Transverse colon (tissue), 4 donors: ENCODE measurements around the gene MPST. TPM values are rescaled to one million over a fixed set of nuclear protein-coding genes. Genes with fewer than 3 reads are reported as not detected.
A peak's percentile ranks its signal among the peaks of the same experiment; 100 is the strongest.

Experiments
- DNase-seq: peaks from one replicate; pipeline ENCODE4 v3.0.0-alpha.2; 2019
- H3K27ac ChIP-seq, 4 donors: fragments of 200-600 bp; sonication (generic); 2 replicates each; pipeline ENCODE4 v1.5.1; 2016 to 2018; ENCODE audit warnings: inconsistent platforms in 4 of 4
- H3K27me3 ChIP-seq: fragments of 200-600 bp; sonication (generic); 2 replicates; pipeline ENCODE4 v1.5.1; 2017; ENCODE audit warnings: inconsistent platforms
- H3K36me3 ChIP-seq, 4 donors: fragments of 200-600 bp; sonication (generic); 2 replicates each; pipeline ENCODE4 v1.5.1; 2017 to 2019; ENCODE audit warnings: inconsistent platforms in 4 of 4
- H3K4me1 ChIP-seq, 4 donors: fragments of 200-600 bp; sonication (generic); 2 replicates each; pipeline ENCODE4 v1.5.1; 2017 to 2020; ENCODE audit warnings: inconsistent platforms in 4 of 4
- H3K4me3 ChIP-seq, 4 donors: fragments of 200-600 bp; sonication (generic); 1 replicate in 1 of 4; 2 replicates in 3 of 4; pipeline versions ENCODE4 v1.5.1 to v1.6.1; 2017 to 2019; ENCODE audit warnings: inconsistent platforms in 4 of 4
- H3K9me3 ChIP-seq, 2 donors: fragments of 200-600 bp; sonication (generic); 2 replicates each; pipeline ENCODE4 v1.5.1; 2017 to 2019; ENCODE audit warnings: inconsistent platforms in 2 of 2
- EP300 ChIP-seq: sonication (generic); formaldehyde crosslinking; IDR thresholded peaks from one replicate; pipeline ENCODE4 v1.6.1; 2017; ENCODE audit warnings: antibody characterized with exemption, low read depth
- POLR2A ChIP-seq: fragments of 450-650 bp; IDR thresholded peaks from one replicate; pipeline ENCODE4 v1.6.1; 2016; ENCODE audit warnings: antibody characterized with exemption, mild to moderate bottlenecking, moderate library complexity
- POLR2AphosphoS5 ChIP-seq, 3 donors: sonication (generic); formaldehyde crosslinking; IDR thresholded peaks; one replicate each; pipeline ENCODE4 v1.6.1; 2016; ENCODE audit warnings: antibody characterized with exemption in 3 of 3
- WGBS, 2 donors: methylation state at CpG; one replicate each; pipeline ENCODE4 v1.1.5; 2018; ENCODE audit warnings: low coverage in 1 of 2; 5-methylcytosine and 5-hydroxymethylcytosine counted together
- in situ Hi-C, 4 donors: fragments of 200-750 bp; cut with MboI; loops; one replicate each; pipeline versions ENCODE4 v1.15.0 to v1.15.1; 2017; ENCODE audit warnings: low sequenced_read_pairs in 3 of 4, low pct_ligation_motif_present in 1 of 4, low pct_unique_long_range_greater_than_20kb in 1 of 4
- intact Hi-C: fragments of 100-400 bp; cut with DNase I; formaldehyde crosslinking; loops from one replicate; pipeline ENCODE4 v1.15.1; 2023; ENCODE audit warnings: low total_unique reads
- total RNA-seq, 4 donors: library from RNA; depleted of rRNA; stranded (reverse); fragments of >200 nt; gene quantifications; one replicate each; pipeline ENCODE4 v1.1.0, GENCODE V29; 2016
- TF ChIP-seq, protein P1 (sequence below), 5 experiments: fragments of 200-600 bp in 3 of 5; fragments of 450-650 bp in 2 of 5; sonication (generic) in 3 of 5; IDR thresholded peaks; 1 replicate in 2 of 5; 2 replicates in 3 of 5; pipeline ENCODE4 v1.5.1; 2016 to 2017; ENCODE audit warnings: antibody characterized with exemption in 5 of 5, inconsistent platforms in 3 of 5, mild to moderate bottlenecking in 2 of 5, moderate library complexity in 1 of 5

Gene MPST
- total RNA-seq, 4 donors from 2014 or later, result 407 to 964 (median 541) TPM

DNA sequence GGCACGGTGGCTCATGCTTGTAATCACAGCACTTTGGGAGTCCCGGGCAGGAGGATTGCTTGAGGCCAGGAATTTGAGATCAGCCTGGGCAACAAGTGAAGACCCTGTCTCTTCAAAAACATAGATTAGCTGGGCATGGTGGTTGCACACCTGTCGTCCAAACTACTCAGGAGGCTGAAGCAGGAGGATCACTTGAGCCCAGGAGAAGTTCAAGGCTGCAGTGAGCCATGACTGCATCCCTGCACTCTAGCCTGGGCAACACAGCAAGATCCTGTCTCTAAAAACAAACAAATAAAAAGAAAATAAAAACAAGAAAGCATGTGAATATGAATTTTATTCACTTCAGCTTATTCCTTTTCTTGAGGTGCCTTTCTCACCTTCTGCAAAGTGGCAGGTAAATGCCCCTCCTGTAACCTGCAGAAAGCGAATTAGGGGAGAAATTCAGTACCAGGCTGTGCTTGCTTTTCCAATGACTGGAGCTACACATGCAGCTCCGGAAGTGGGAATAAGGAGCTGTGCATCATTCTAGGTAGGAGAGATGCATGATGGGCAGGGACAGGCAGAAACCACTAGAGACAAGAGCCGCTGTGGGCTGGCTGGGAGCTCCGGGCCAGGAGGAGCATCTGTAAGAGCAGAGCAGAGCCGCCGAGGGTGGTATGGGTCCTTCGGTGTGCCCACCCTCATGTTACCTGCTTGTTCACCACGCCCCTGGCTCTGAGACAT, 17.3 kb downstream of the MPST start:
- H3K27me3 ChIP-seq, result peaks cover 7% of the 10 kb centered on the region
- WGBS, 2 donors, result 79 to 93% methylated on average over 3 to 11 of the region's 11 CpGs
- intact Hi-C loops (no loop called here), in situ Hi-C loops (no loop called here)
- peaks cover 9 to 41% (median 26%) of the 10 kb centered on the region in 4 donors for H3K4me1 ChIP-seq
- no peaks in the 10 kb centered on the region for H3K36me3 ChIP-seq
- no peak for DNase-seq
- TF ChIP-seq, protein P1, sequence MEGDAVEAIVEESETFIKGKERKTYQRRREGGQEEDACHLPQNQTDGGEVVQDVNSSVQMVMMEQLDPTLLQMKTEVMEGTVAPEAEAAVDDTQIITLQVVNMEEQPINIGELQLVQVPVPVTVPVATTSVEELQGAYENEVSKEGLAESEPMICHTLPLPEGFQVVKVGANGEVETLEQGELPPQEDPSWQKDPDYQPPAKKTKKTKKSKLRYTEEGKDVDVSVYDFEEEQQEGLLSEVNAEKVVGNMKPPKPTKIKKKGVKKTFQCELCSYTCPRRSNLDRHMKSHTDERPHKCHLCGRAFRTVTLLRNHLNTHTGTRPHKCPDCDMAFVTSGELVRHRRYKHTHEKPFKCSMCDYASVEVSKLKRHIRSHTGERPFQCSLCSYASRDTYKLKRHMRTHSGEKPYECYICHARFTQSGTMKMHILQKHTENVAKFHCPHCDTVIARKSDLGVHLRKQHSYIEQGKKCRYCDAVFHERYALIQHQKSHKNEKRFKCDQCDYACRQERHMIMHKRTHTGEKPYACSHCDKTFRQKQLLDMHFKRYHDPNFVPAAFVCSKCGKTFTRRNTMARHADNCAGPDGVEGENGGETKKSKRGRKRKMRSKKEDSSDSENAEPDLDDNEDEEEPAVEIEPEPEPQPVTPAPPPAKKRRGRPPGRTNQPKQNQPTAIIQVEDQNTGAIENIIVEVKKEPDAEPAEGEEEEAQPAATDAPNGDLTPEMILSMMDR (IDR thresholded peaks at IDR 0.05), result no peak
- TF ChIP-seq EP300, result no peak
- H3K4me3 ChIP-seq, result no peak overlapping the region
- no peaks in the 10 kb centered on the region for H3K9me3 ChIP-seq
- H3K27ac ChIP-seq, result no peak overlapping the region

- in situ Hi-C loops, result no loop called here
- intact Hi-C loops, result no loop called here
- TF ChIP-seq POLR2A, result no peak
- TF ChIP-seq POLR2AphosphoS5 (IDR thresholded peaks at IDR 0.05), result no peak
- TF ChIP-seq, protein P1 (IDR thresholded peaks at IDR 0.05), result no peak
- TF ChIP-seq EP300, result no peak
- DNase-seq, result no peak
- no peaks in the 10 kb centered on the region for H3K36me3 ChIP-seq
- H3K4me3 ChIP-seq, result no peak overlapping the region
- H3K9me3 ChIP-seq, result no peaks in the 10 kb centered on the region
- 74 to 76% methylated on average over 9 to 14 of the region's 14 CpGs for WGBS, 2 donors
- no peak overlapping the region for H3K27ac ChIP-seq
- peaks cover 7 to 35% (median 20%) of the 10 kb centered on the region in 4 donors for H3K4me1 ChIP-seq
- peaks cover 7% of the 10 kb centered on the region for H3K27me3 ChIP-seq
Observed at GRCh38 chr22:37037669-37038068, 18.1 kb downstream of the MPST start.

GRCh38 chr22:37039466-37039865, 19.9 kb downstream of the MPST start:
- H3K27ac ChIP-seq, result no peak overlapping the region
- 75 to 78% methylated on average over 2 of the region's 2 CpGs for WGBS, 2 donors
- in situ Hi-C loops (no loop called here), intact Hi-C loops (no loop called here)
- H3K4me1 ChIP-seq, result peaks cover 8 to 35% (median 21%) of the 10 kb centered on the region in 4 donors
- H3K36me3 ChIP-seq, result no peaks in the 10 kb centered on the region
- no peaks in the 10 kb centered on the region for H3K9me3 ChIP-seq
- DNase-seq, result no peak
- no peak overlapping the region for H3K4me3 ChIP-seq
- H3K27me3 ChIP-seq, result peaks cover 7% of the 10 kb centered on the region
- TF ChIP-seq, protein P1 (IDR thresholded peaks at IDR 0.05), result no peak
- no peak for TF ChIP-seq EP300

- in situ Hi-C loops, result no loop called here
- WGBS, 2 donors, result 20 to 49% methylated on average over 3 to 7 of the region's 7 CpGs
- Histone ChIP-seq H3K4me1 (peaks cover 8 to 40% (median 28%) of the 10 kb centered on the region in 4 donors), H3K27ac (peak overlapping the region; percentile 82 to 88 (median 86)), H3K4me3 (no peak overlapping the region), H3K27me3 (no peaks in the 10 kb centered on the region), H3K36me3 (no peaks in the 10 kb centered on the region), H3K9me3 (no peaks in the 10 kb centered on the region)
- no peak for DNase-seq
- intact Hi-C loops, result no loop called here
- TF ChIP-seq POLR2A (peak; percentile 53), EP300 (no peak), POLR2AphosphoS5 (IDR thresholded peaks at IDR 0.05) (no peak)
- TF ChIP-seq, protein P1 (IDR thresholded peaks at IDR 0.05), result no peak
Observed at GRCh38 chr22:37043209-37043827, 23.8 kb downstream of the MPST start.
